Astrocyte of the spinal cord (primary cell): ENCODE data around the gene CDKL4.
A peak's percentile ranks its signal among the peaks of the same experiment; 100 is the strongest.
"Not testable (repeated sequence)": the region's sequence is repeated elsewhere in the genome, so short reads cannot be mapped to it uniquely, and the experiment has no call there.

Source experiments
- DNase-seq: peaks from one replicate; pipeline ENCODE4 v3.0.0; 2011; ENCODE audit warnings: low read depth, low spot score
- H3K4me3 ChIP-seq: 2 replicates; pipeline ENCODE4 v1.5.1; 2011; ENCODE audit warnings: low read depth, mild to moderate bottlenecking, low read length, moderate library complexity
- in situ Hi-C: cut with HindIII; loops from 2 replicates; pipeline ENCODE4 v1.10.0; 2017; ENCODE audit warnings: low sequenced_read_pairs
- TF ChIP-seq, protein P1 (sequence below): IDR thresholded peaks from 2 replicates; pipeline ENCODE4 v1.5.1; 2012; ENCODE audit warnings: low read depth, mild to moderate bottlenecking, low read length, inconsistent platforms

CDKL4 gene

DNA sequence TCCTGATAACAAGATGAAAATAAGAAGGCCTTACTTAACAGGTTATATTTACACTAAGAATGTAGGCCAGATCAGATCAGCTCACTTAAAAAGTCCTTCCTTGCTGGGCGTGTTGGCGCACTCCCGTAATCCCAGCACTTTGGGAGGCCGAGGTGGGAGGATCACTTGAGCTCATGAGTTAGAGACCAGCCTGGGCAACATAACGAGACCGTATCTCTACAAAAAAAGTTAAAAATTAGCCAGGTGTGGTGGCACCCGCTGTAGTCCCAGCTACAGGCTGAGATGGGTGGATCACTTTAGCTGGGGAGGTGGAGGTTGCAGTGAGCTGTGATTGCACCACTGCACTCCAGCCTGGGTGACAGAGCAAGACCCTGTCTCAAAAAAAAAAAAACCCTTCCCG is 69.7 kb downstream of the CDKL4 start:
- in situ Hi-C loops: no loop called here
- TF ChIP-seq, protein P1, sequence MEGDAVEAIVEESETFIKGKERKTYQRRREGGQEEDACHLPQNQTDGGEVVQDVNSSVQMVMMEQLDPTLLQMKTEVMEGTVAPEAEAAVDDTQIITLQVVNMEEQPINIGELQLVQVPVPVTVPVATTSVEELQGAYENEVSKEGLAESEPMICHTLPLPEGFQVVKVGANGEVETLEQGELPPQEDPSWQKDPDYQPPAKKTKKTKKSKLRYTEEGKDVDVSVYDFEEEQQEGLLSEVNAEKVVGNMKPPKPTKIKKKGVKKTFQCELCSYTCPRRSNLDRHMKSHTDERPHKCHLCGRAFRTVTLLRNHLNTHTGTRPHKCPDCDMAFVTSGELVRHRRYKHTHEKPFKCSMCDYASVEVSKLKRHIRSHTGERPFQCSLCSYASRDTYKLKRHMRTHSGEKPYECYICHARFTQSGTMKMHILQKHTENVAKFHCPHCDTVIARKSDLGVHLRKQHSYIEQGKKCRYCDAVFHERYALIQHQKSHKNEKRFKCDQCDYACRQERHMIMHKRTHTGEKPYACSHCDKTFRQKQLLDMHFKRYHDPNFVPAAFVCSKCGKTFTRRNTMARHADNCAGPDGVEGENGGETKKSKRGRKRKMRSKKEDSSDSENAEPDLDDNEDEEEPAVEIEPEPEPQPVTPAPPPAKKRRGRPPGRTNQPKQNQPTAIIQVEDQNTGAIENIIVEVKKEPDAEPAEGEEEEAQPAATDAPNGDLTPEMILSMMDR: no peak
- DNase-seq: no peak
- H3K4me3 ChIP-seq: no peak overlapping the region

DNA sequence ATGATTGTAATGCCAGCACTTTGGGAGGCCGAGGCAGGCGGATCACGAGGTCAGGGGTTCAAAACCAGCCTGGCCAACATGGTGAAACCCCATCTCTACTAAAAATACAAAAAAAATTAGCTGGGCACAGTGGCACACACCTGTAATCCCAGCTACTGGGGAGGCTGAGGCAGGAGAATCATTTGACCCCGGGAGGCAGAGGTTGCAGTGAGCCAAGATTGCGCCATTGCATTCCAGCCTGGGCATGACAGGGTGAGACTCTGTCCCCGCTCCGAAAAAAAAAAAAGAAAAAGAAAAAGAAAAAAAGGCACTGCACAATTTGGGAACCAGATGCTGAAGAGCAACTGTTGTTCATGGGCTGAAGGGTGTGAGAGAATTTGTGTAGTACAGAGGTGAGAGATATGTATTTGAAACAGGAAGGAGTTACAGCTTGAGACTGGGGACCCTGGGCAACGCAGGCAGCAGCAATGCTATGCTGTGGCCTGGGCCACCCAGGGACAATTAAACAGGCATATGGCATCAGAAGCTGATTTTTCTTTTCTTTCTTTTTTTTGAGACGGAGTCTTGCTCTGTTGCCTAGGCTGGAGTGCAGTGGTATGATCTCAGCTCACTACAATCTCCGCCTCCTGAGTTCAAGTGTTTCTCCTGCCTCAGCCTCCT is 71.6 kb downstream of the CDKL4 start:
- DNase-seq, in situ Hi-C loops, H3K4me3 ChIP-seq: not testable (repeated sequence)

- H3K4me3 ChIP-seq: no peak overlapping the region
- no peak for DNase-seq
- TF ChIP-seq, protein P1: no peak
- in situ Hi-C loops: no loop called here
These were observed 72.1 kb downstream of the CDKL4 start for GRCh38 chr2:39171621-39172020.

GRCh38 chr2:39164089-39164488 is 79.7 kb downstream of the CDKL4 start:
- TF ChIP-seq, protein P1: no peak
- in situ Hi-C loops: no loop called here
- no peak for DNase-seq

GRCh38 chr2:39160982-39161381 is 82.8 kb downstream of the CDKL4 start:
- DNase-seq: no peak
- in situ Hi-C loops: no loop called here
- H3K4me3 ChIP-seq: no peak overlapping the region
- TF ChIP-seq, protein P1: no peak

More at GRCh38 chr2:39164089-39164488, 79.7 kb downstream of the CDKL4 start:
- no peak overlapping the region for H3K4me3 ChIP-seq

DNA sequence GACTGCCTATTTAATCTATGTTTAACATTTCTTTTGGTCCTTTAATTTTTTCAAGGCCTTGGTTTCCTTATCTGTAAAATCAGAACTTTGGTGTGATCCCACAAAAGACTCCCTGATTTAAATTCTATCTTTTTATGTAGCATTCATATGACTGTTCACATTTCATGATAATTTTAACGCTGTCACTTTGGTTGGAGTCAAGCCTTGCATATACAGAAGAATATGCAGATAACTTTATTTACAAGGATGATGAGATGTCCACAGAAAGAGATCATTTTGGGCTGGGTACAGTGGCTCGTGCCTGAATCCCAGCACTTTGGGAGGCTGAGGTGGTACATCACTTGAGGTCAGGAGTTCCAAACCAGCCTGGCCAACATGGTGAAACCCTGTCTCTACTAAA is 84.5 kb downstream of the CDKL4 start:
- DNase-seq: no peak
- in situ Hi-C loops: no loop called here
- no peak overlapping the region for H3K4me3 ChIP-seq
- TF ChIP-seq, protein P1: no peak

DNA sequence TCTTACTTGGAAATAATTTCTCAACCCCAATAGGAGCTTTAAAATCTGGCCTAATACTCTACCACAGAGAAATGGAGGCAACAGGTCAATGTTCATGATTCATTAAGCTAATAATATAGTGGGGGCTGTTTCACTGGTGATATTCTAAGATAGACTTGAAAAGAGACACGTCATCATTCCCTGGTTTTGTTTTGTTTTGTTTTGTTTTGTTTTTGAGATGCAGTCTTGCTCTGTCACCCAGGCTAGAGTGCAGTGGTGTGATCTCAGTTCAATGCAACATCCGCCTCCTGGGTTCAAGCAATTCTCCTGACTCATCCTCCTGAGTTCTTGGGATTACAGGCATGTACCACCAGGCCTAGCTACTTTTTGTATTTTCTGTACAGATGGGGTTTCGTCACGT is 85.4 kb downstream of the CDKL4 start:
- TF ChIP-seq, protein P1: no peak
- no peak overlapping the region for H3K4me3 ChIP-seq
- DNase-seq: peak; percentile 18
- in situ Hi-C loops: no loop called here
